IPS-20b (cell line): Measurements from ENCODE around the gene BCAS4.

ENCODE experiments used
- H3K27ac ChIP-seq: one replicate; pipeline ENCODE4 v1.5.1; 2013; ENCODE audit warnings: low read length
- H3K27me3 ChIP-seq: 2 replicates; pipeline ENCODE4 v1.6.1; 2013; ENCODE audit warnings: mild to moderate bottlenecking, low read length, inconsistent platforms; ENCODE audit not compliant: insufficient read depth
- H3K36me3 ChIP-seq: 2 replicates; pipeline ENCODE4 v1.6.1; 2013; ENCODE audit warnings: low read depth, mild to moderate bottlenecking, inconsistent platforms, low read length, moderate library complexity; ENCODE audit not compliant: insufficient read depth
- H3K4me1 ChIP-seq: 2 replicates; pipeline ENCODE4 v1.6.1; 2013; ENCODE audit warnings: mild to moderate bottlenecking, control low read depth, inconsistent platforms, low read length, moderate library complexity; ENCODE audit not compliant: insufficient read depth
- H3K4me3 ChIP-seq: 2 replicates; pipeline ENCODE4 v1.5.1; 2013; ENCODE audit warnings: mild to moderate bottlenecking, low read length, inconsistent platforms
- H3K9ac ChIP-seq: 2 replicates; pipeline ENCODE4 v1.6.1; 2013; ENCODE audit warnings: low read depth, mild to moderate bottlenecking, inconsistent platforms, low read length, moderate library complexity
- H3K9me3 ChIP-seq: 2 replicates; pipeline ENCODE4 v1.6.1; 2013; ENCODE audit warnings: mild to moderate bottlenecking, low read depth, low read length, inconsistent platforms; ENCODE audit not compliant: insufficient read depth

The BCAS4 gene

GRCh38 chr20:50893620-50894019 is 98.8 kb downstream of the BCAS4 start:
- Histone ChIP-seq H3K9me3 (no peaks in the 10 kb centered on the region), H3K27ac (no peak overlapping the region), H3K4me1 (no peaks in the 10 kb centered on the region), H3K36me3 (peaks cover 99% of the 10 kb centered on the region), H3K9ac (no peak overlapping the region), H3K4me3 (no peak overlapping the region), H3K27me3 (no peaks in the 10 kb centered on the region)

- Histone ChIP-seq H3K9ac (no peak overlapping the region), H3K27ac (no peak overlapping the region), H3K4me3 (no peak overlapping the region), H3K27me3 (no peaks in the 10 kb centered on the region), H3K36me3 (peaks cover 99% of the 10 kb centered on the region), H3K9me3 (no peaks in the 10 kb centered on the region), H3K4me1 (no peaks in the 10 kb centered on the region)
Observed at GRCh38 chr20:50895111-50895830, 100.4 kb downstream of the BCAS4 start.

- Histone ChIP-seq H3K9ac (no peak overlapping the region), H3K27ac (no peak overlapping the region)
Observed at GRCh38 chr20:50898475-50898874, 103.6 kb downstream of the BCAS4 start.

GRCh38 chr20:50900261-50900660 is 105.4 kb downstream of the BCAS4 start:
- Histone ChIP-seq H3K9me3 (no peaks in the 10 kb centered on the region), H3K4me3 (no peak overlapping the region), H3K27ac (no peak overlapping the region), H3K4me1 (no peaks in the 10 kb centered on the region), H3K9ac (no peak overlapping the region), H3K27me3 (no peaks in the 10 kb centered on the region), H3K36me3 (peaks cover 91% of the 10 kb centered on the region)

More at GRCh38 chr20:50898475-50898874, 103.6 kb downstream of the BCAS4 start:
- Histone ChIP-seq H3K4me1 (no peaks in the 10 kb centered on the region), H3K27me3 (no peaks in the 10 kb centered on the region), H3K36me3 (peaks cover 99% of the 10 kb centered on the region), H3K4me3 (no peak overlapping the region), H3K9me3 (no peaks in the 10 kb centered on the region)

DNA sequence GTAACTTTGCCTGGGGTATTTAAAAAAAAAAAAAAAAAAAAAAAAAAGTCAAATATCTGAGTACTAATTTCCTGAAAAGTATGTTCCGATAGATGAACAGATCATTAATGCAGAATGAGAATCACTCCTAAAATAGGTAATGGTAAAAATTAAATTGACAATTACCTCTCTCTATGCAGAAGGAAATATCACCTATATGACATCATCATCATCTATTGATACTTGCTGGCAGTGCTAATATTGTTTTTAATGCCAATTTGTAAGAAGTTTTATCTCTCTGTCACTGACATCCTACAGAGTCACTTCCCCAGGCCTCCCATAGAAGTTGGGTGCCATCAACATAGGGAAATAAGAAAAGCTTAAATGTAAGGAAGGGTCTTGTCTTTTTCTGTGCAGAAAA is 106.4 kb downstream of the BCAS4 start:
- Histone ChIP-seq H3K27ac (no peak overlapping the region), H3K4me3 (no peak overlapping the region), H3K36me3 (peaks cover 84% of the 10 kb centered on the region), H3K9me3 (no peaks in the 10 kb centered on the region), H3K4me1 (no peaks in the 10 kb centered on the region; the same call in 1 of the 2 replicates), H3K9ac (no peak overlapping the region), H3K27me3 (no peaks in the 10 kb centered on the region)

DNA sequence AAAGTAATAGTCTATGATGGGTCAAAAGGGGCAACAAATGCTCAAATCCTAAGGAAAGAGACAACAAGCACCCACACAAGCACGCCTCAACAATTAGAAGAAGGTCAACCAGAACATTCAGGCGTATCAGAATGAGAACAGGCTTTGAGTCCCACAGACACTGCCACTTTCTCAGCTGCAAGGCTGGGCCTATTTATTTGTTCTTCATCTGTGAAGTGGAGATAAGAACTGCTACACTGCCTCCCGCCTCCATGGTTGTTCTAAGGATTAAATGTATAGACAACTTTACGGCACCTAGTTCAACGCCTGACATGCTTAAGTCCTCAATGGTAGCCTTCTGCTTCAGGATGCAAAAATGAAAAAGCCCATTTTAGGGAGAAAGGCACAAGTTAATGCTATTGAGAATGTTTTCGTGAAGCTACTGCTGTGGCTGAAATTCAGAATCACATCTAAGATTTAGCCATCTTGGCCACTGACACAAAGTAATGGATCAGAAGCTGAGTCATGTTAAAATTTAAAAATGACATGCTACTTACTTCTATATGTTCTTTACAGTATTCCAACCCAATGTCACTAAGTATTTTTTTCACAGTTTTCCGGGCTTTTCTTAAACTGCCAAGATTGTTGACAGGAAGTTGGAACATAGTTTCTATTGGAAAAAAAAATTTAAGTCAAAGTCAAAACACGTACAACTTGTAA is 108.6 kb downstream of the BCAS4 start:
- no peak overlapping the region for H3K27ac ChIP-seq
- no peaks in the 10 kb centered on the region for H3K27me3 ChIP-seq
- H3K9ac ChIP-seq, result no peak overlapping the region
- H3K4me3 ChIP-seq, result no peak overlapping the region
- no peaks in the 10 kb centered on the region for H3K9me3 ChIP-seq
- no peaks in the 10 kb centered on the region; the same call in 1 of the 2 replicates for H3K4me1 ChIP-seq
- peaks cover 75% of the 10 kb centered on the region for H3K36me3 ChIP-seq

DNA sequence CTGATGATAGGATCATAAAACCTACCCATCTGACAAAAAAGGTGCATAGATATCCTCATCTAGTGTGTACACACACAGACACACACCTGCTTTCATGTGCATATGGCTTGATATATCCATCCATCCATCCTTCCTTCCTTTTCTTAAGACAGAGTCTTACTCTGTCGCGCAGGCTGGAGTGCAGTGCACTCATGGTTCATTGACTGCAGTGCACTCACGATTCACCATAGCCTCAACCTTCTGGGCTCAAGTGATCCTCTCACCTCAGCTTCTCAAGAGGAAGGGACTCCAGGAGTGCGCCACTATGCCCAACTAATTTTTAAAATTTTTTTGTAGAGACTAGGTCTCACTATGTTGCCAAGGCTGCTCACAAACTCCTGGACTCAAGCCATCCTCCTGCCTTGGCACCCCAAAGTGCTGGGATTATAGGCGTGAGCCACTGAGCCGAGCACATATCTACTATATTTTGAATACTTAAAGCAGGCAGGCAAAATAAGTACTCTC is 109.3 kb downstream of the BCAS4 start:
- H3K27me3 ChIP-seq, result no peaks in the 10 kb centered on the region
- no peak overlapping the region for H3K4me3 ChIP-seq
- H3K36me3 ChIP-seq, result peaks cover 69% of the 10 kb centered on the region
- H3K27ac ChIP-seq, result no peak overlapping the region
- no peak overlapping the region for H3K9ac ChIP-seq
- H3K9me3 ChIP-seq, result no peaks in the 10 kb centered on the region
- no peaks in the 10 kb centered on the region; the same call in 1 of the 2 replicates for H3K4me1 ChIP-seq

DNA sequence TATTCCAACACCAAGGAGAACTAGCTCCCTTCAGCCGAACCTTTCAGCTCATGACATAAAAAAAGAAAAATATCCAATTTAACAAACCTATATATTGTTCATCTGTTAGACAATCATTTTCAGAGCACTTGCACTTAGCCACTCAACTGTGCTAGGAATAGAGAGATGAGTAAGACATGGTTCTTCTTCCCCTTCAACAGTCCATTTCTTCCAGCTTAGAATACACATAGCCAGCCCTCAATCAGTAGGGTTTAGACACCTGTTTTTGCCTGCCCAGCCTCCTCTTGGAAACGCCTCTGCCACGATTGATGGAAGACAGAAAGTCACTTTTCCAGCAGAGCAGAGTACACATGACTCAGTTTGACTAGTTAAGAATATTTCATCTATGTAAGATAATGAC is 114.6 kb downstream of the BCAS4 start:
- Histone ChIP-seq H3K4me1 (peaks cover 11% of the 10 kb centered on the region), H3K27me3 (no peaks in the 10 kb centered on the region), H3K9me3 (no peaks in the 10 kb centered on the region), H3K27ac (no peak overlapping the region), H3K36me3 (peaks cover 56% of the 10 kb centered on the region), H3K9ac (no peak overlapping the region), H3K4me3 (no peak overlapping the region)

DNA sequence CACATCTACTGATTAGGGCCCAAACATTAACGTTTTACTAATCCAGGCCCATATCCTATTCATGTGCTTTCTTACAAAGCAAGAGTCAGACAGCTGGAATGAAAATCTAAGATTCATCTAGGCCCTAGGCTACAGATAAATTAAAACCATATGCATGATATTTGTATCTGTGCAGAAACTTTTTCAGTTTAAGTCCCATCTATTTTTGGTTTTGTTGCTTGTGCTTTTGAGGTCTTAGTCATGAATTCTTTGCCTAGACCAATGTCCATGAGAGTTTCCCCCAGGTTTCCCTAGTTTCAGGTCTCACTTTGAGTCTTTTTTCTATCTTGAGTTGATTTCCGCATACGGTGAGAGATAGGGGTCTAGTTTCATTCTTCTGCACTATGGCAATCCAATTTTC is 116.2 kb downstream of the BCAS4 start:
- H3K27ac ChIP-seq, result no peak overlapping the region
- peaks cover 19% of the 10 kb centered on the region for H3K4me1 ChIP-seq
- no peaks in the 10 kb centered on the region for H3K9me3 ChIP-seq

GRCh38 chr20:50911716-50912115 is 116.9 kb downstream of the BCAS4 start:
- no peak overlapping the region for H3K4me3 ChIP-seq
- H3K27ac ChIP-seq, result no peak overlapping the region
- no peaks in the 10 kb centered on the region for H3K27me3 ChIP-seq
- peaks cover 65% of the 10 kb centered on the region for H3K36me3 ChIP-seq
- no peak overlapping the region for H3K9ac ChIP-seq
- H3K4me1 ChIP-seq, result peaks cover 22% of the 10 kb centered on the region
- H3K9me3 ChIP-seq, result no peaks in the 10 kb centered on the region

More for the DNA sequence above, 116.2 kb downstream of the BCAS4 start:
- H3K9ac ChIP-seq, result no peak overlapping the region
- H3K4me3 ChIP-seq, result no peak overlapping the region
- peaks cover 64% of the 10 kb centered on the region for H3K36me3 ChIP-seq
- no peaks in the 10 kb centered on the region for H3K27me3 ChIP-seq

- no peak overlapping the region for H3K9ac ChIP-seq
- H3K36me3 ChIP-seq, result peaks cover 76% of the 10 kb centered on the region
- H3K4me1 ChIP-seq, result peaks cover 22% of the 10 kb centered on the region
- no peak overlapping the region for H3K4me3 ChIP-seq
- no peak overlapping the region for H3K27ac ChIP-seq
- no peaks in the 10 kb centered on the region for H3K9me3 ChIP-seq
- H3K27me3 ChIP-seq, result no peaks in the 10 kb centered on the region
Observed at GRCh38 chr20:50913690-50914375, 119.0 kb downstream of the BCAS4 start.
